Neural cell (in vitro differentiated cells): ENCODE data around the gene ARHGAP10.

ENCODE experiments used
- EP300 ChIP-seq: fragments of 450-650 bp; conservative IDR thresholded peaks from 2 replicates; pipeline ENCODE4 v1.6.1; 2014; ENCODE audit warnings: antibody characterized with exemption, mild to moderate bottlenecking, moderate library complexity; ENCODE audit not compliant: poor library complexity, severe bottlenecking
- POLR2AphosphoS5 ChIP-seq: IDR thresholded peaks from 2 replicates; pipeline ENCODE4 v1.6.1; 2012

DNA sequence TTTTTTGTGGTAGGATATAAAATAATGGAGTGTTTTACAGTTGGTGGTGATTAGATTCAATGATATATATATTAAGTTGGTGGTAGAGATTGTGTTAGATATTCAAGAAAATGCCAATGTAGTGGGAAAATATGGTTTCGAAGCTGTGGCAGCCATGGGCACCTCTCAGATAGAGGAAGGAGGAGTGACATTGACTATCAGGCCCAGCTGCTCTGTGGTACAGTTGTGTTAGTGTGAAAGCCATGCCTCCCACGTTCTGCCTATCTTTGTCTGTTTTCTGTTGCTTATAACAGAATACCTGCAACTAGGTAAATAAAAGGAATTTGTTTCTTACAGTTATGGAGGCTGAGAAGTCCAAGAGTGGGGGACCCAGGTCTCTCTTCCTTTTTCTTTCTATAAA, 101.9 kb downstream of the ARHGAP10 start:
- TF ChIP-seq EP300 = no peak
- TF ChIP-seq POLR2AphosphoS5 = no peak
